GM23338 (cell line): Measurements from ENCODE around the gene IL6ST. TPM values are rescaled to one million over a fixed set of nuclear protein-coding genes. Genes with fewer than 3 reads are reported as not detected.

Source experiments
- ATAC-seq: fragments of 200-7000 bp; cut with Tn5 transposase; 3 replicates; pipeline ENCODE4 v1.9.1; 2020
- DNase-seq: peaks from one replicate; pipeline ENCODE4 v3.0.0-alpha.2; 2015; ENCODE audit warnings: low spot score
- H2AFZ ChIP-seq: fragments of 200-600 bp; sonication (generic); 2 replicates; pipeline ENCODE4 v1.8.0; 2016; ENCODE audit warnings: antibody characterized with exemption, mild to moderate bottlenecking, moderate library complexity
- H3F3A ChIP-seq: fragments of 200-600 bp; sonication (generic); replicated peaks from 2 replicates; pipeline ENCODE4 v1.8.0; 2017; ENCODE audit warnings: antibody characterized with exemption, mixed run types, low read depth
- H3K27ac ChIP-seq: fragments of 200-600 bp; sonication (generic); 2 replicates; pipeline ENCODE4 v1.6.1; 2016; ENCODE audit warnings: low read depth
- H3K27me3 ChIP-seq: fragments of 200-600 bp; sonication (generic); 2 replicates; pipeline ENCODE4 v1.8.0; 2016; ENCODE audit warnings: mild to moderate bottlenecking, mixed run types, moderate library complexity; ENCODE audit not compliant: insufficient read depth
- H3K36me3 ChIP-seq: fragments of 200-600 bp; sonication (generic); 2 replicates; pipeline ENCODE4 v1.8.0; 2016; ENCODE audit warnings: mild to moderate bottlenecking; ENCODE audit not compliant: insufficient read depth
- H3K4me1 ChIP-seq: fragments of 200-600 bp; sonication (generic); 2 replicates; pipeline ENCODE4 v1.8.0; 2016; ENCODE audit warnings: mild to moderate bottlenecking, moderate library complexity; ENCODE audit not compliant: insufficient read depth
- H3K4me2 ChIP-seq: fragments of 200-600 bp; sonication (generic); 2 replicates; pipeline ENCODE4 v1.7.1; 2017; ENCODE audit warnings: mixed run types
- H3K4me3 ChIP-seq: fragments of 200-600 bp; sonication (generic); 2 replicates; pipeline ENCODE4 v1.6.1; 2016; ENCODE audit warnings: mixed run types
- H3K79me2 ChIP-seq: fragments of 200-600 bp; sonication (generic); replicated peaks from 2 replicates; pipeline ENCODE4 v1.8.0; 2017; ENCODE audit warnings: mild to moderate bottlenecking; ENCODE audit not compliant: insufficient read depth
- H3K9me2 ChIP-seq: fragments of 200-600 bp; sonication (generic); 2 replicates; pipeline ENCODE4 v1.8.0; 2017; ENCODE audit not compliant: insufficient read depth
- H4K20me1 ChIP-seq: fragments of 200-600 bp; sonication (generic); replicated peaks from 2 replicates; pipeline ENCODE4 v1.8.0; 2017; ENCODE audit warnings: mild to moderate bottlenecking; ENCODE audit not compliant: insufficient read depth
- H3K27ac Mint-ChIP-seq: 2 replicates; pipeline ENCODE4 v1.8.0; 2020; ENCODE audit warnings: inconsistent platforms, mild to moderate bottlenecking, moderate library complexity, mixed read lengths
- H3K27me3 Mint-ChIP-seq: 3 replicates; pipeline ENCODE4 v1.8.0; 2022; ENCODE audit warnings: low read depth, mild to moderate bottlenecking, moderate library complexity, mixed read lengths, inconsistent platforms; ENCODE audit not compliant: insufficient read depth, poor library complexity
- H3K36me3 Mint-ChIP-seq: 3 replicates; pipeline ENCODE4 v1.8.0; 2021; ENCODE audit warnings: low read depth, mild to moderate bottlenecking, inconsistent platforms, moderate library complexity, mixed read lengths
- H3K4me1 Mint-ChIP-seq: 3 replicates; pipeline ENCODE4 v1.8.0; 2020; ENCODE audit warnings: mild to moderate bottlenecking, inconsistent platforms, mixed read lengths
- H3K4me3 Mint-ChIP-seq: 3 replicates; pipeline ENCODE4 v1.8.0; 2021; ENCODE audit warnings: moderate library complexity, mild to moderate bottlenecking, inconsistent platforms, mixed read lengths
- H3K9me3 Mint-ChIP-seq: 3 replicates; pipeline ENCODE4 v1.8.0; 2020; ENCODE audit warnings: moderate library complexity, mild to moderate bottlenecking, inconsistent platforms, mixed read lengths
- CREB1 ChIP-seq: fragments of 250-450 bp; sonication (Bioruptor Pico); IDR thresholded peaks from 2 replicates; pipeline ENCODE4 v1.5.0; 2020; ENCODE audit warnings: low read depth, mild to moderate bottlenecking, moderate library complexity
- JUNB ChIP-seq: IDR thresholded peaks from one replicate; pipeline ENCODE4 v1.6.1; 2016; ENCODE audit warnings: antibody characterized with exemption; ENCODE audit not compliant: unreplicated experiment
- NANOG ChIP-seq: IDR thresholded peaks from 2 replicates; pipeline ENCODE4 v1.6.1; 2016; ENCODE audit warnings: antibody characterized with exemption, borderline replicate concordance
- POLR2AphosphoS5 ChIP-seq: IDR thresholded peaks from 2 replicates; pipeline ENCODE4 v1.6.1; 2016; ENCODE audit warnings: antibody characterized with exemption, low read depth
- ZNF331 ChIP-seq: fragments of 250-450 bp; sonication (Bioruptor Pico); IDR thresholded peaks from 2 replicates; pipeline ENCODE4 v1.5.0; 2020; ENCODE audit warnings: low read depth, mild to moderate bottlenecking, moderate library complexity
- polyA plus RNA-seq: library from polyadenylated mRNA; unstranded; fragments of >200 nt; fragmentation: Nextera tagmentation; extraction: Ambion mirVana; gene quantifications from 2 replicates; pipeline ENCODE4 v1.2.1, GENCODE V29; 2016
- total RNA-seq: library from RNA; depleted of rRNA; stranded (reverse); fragments of >200 nt; shearing (Covaris generic); gene quantifications from 2 replicates; pipeline ENCODE4 v1.2.3, GENCODE V29; 2014
- TF ChIP-seq, protein P1 (sequence below): fragments of 250-450 bp; sonication (Bioruptor Pico); IDR thresholded peaks from 2 replicates; pipeline ENCODE4 v1.5.0; 2020; ENCODE audit warnings: mild to moderate bottlenecking, moderate library complexity

Gene IL6ST
- total and polyA plus RNA-seq, 2 experiments from 2014 or later: 6.7 to 9.8 TPM

DNA sequence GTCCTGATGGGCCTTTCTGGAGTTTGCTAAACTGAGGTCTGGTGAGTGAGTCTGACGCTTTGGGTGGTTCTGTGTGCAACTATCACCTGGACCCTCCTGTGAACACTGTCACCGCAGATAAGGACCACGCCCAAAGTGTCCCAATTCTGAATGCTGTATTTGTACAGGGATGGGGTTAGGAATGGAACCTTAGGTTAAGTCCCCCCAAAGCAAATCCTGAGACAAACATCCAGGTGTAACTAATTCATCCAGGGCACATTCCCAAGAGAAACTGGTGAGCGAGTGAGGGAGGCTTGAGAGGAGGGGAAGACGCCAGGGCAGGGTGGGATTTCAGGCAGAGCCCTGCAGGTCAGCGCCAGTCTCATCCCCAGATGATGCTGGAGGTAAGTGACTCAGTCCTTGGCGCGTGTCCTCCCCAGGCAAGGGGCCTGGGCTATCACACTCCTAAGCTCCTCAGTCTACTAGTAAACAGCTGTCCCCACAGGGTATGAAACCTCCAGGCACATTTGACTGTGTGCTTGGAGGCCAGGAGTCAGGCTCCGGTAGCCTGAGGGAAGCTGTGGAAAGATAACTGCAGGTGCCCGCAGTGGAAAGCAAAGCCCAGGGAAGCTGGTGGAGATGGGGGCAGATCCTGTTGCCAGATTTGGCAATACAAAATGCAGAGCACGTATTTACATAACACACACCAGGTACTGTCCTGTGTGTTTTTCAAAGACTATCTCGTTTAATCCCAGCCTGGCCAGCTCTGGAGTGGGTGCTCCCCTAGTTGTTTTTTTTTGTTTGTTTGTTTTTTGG lies 66.7 kb downstream of the IL6ST start:
- Histone ChIP-seq H2AFZ (peak overlapping the region; percentile 56; the same call in 1 of the 2 replicates), H4K20me1 (no peaks in the 10 kb centered on the region), H3F3A (no peaks in the 10 kb centered on the region), H3K79me2 (no peaks in the 10 kb centered on the region), H3K27ac (no peak overlapping the region), H3K4me1 (no peaks in the 10 kb centered on the region), H3K27me3 (no peaks in the 10 kb centered on the region), H3K9me2 (no peaks in the 10 kb centered on the region), H3K4me2 (no peak overlapping the region), H3K4me3 (no peak overlapping the region), H3K36me3 (no peaks in the 10 kb centered on the region)
- H3K9me3 Mint-ChIP-seq: no peaks in the 10 kb centered on the region; the same call in 2 of the 3 replicates
- no peak for TF ChIP-seq ZNF331 (CRISPR knock-in tag)
- no peak for TF ChIP-seq CREB1 (CRISPR knock-in tag)
- TF ChIP-seq NANOG: no peak
- TF ChIP-seq POLR2AphosphoS5: no peak
- TF ChIP-seq, protein P1, sequence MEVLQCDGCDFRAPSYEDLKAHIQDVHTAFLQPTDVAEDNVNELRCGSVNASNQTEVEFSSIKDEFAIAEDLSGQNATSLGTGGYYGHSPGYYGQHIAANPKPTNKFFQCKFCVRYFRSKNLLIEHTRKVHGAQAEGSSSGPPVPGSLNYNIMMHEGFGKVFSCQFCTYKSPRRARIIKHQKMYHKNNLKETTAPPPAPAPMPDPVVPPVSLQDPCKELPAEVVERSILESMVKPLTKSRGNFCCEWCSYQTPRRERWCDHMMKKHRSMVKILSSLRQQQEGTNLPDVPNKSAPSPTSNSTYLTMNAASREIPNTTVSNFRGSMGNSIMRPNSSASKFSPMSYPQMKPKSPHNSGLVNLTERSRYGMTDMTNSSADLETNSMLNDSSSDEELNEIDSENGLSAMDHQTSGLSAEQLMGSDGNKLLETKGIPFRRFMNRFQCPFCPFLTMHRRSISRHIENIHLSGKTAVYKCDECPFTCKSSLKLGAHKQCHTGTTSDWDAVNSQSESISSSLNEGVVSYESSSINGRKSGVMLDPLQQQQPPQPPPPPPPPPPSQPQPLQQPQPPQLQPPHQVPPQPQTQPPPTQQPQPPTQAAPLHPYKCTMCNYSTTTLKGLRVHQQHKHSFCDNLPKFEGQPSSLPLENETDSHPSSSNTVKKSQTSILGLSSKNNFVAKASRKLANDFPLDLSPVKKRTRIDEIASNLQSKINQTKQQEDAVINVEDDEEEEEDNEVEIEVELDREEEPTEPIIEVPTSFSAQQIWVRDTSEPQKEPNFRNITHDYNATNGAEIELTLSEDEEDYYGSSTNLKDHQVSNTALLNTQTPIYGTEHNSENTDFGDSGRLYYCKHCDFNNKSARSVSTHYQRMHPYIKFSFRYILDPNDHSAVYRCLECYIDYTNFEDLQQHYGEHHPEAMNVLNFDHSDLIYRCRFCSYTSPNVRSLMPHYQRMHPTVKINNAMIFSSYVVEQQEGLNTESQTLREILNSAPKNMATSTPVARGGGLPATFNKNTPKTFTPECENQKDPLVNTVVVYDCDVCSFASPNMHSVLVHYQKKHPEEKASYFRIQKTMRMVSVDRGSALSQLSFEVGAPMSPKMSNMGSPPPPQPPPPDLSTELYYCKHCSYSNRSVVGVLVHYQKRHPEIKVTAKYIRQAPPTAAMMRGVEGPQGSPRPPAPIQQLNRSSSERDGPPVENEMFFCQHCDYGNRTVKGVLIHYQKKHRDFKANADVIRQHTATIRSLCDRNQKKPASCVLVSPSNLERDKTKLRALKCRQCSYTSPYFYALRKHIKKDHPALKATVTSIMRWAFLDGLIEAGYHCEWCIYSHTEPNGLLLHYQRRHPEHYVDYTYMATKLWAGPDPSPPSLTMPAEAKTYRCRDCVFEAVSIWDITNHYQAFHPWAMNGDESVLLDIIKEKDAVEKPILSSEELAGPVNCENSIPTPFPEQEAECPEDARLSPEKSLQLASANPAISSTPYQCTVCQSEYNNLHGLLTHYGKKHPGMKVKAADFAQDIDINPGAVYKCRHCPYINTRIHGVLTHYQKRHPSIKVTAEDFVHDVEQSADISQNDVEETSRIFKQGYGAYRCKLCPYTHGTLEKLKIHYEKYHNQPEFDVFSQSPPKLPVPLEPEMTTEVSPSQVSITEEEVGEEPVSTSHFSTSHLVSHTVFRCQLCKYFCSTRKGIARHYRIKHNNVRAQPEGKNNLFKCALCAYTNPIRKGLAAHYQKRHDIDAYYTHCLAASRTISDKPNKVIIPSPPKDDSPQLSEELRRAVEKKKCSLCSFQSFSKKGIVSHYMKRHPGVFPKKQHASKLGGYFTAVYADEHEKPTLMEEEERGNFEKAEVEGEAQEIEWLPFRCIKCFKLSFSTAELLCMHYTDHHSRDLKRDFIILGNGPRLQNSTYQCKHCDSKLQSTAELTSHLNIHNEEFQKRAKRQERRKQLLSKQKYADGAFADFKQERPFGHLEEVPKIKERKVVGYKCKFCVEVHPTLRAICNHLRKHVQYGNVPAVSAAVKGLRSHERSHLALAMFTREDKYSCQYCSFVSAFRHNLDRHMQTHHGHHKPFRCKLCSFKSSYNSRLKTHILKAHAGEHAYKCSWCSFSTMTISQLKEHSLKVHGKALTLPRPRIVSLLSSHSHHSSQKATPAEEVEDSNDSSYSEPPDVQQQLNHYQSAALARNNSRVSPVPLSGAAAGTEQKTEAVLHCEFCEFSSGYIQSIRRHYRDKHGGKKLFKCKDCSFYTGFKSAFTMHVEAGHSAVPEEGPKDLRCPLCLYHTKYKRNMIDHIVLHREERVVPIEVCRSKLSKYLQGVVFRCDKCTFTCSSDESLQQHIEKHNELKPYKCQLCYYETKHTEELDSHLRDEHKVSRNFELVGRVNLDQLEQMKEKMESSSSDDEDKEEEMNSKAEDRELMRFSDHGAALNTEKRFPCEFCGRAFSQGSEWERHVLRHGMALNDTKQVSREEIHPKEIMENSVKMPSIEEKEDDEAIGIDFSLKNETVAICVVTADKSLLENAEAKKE (CRISPR knock-in tag): no peak
- DNase-seq: no peak
- H3K27ac Mint-ChIP-seq: no peak overlapping the region
- no peak overlapping the region for H3K4me3 Mint-ChIP-seq
- H3K36me3 Mint-ChIP-seq: no peaks in the 10 kb centered on the region; the same call in 2 of the 3 replicates
- no peak for ATAC-seq
- peaks cover 7% of the 10 kb centered on the region for H3K27me3 Mint-ChIP-seq
- H3K4me1 Mint-ChIP-seq: peaks cover 5% of the 10 kb centered on the region

DNA sequence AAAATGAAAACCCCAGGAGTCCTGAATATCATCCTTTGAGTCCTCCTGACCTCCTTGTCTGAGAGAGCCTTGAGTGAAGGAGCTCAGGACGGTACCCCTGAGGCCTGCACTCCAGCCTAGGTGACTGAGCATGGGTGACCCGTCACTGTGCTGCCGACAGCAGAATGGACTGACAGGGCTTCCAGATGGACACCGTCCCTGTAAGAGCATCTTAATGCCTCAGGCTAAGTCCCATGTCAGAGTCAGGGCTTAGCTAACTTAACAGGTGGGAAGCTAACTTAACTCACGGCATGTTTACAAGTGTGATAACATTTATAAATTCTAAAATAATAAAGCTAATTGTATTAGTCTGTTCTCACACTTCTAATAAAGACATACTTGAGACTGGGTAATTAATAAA lies 68.3 kb downstream of the IL6ST start:
- H3K27me3 ChIP-seq: no peaks in the 10 kb centered on the region
- no peak for ATAC-seq
- TF ChIP-seq JUNB: no peak
- H2AFZ ChIP-seq: no peak overlapping the region
- no peaks in the 10 kb centered on the region for H3K79me2 ChIP-seq
- Mint-ChIP-seq H3K4me3 (no peak overlapping the region), H3K27ac (no peak overlapping the region), H3K4me1 (peaks cover 8% of the 10 kb centered on the region), H3K27me3 (peaks cover 7% of the 10 kb centered on the region), H3K9me3 (no peaks in the 10 kb centered on the region; the same call in 2 of the 3 replicates), H3K36me3 (no peaks in the 10 kb centered on the region; the same call in 2 of the 3 replicates)
- no peaks in the 10 kb centered on the region for H3F3A ChIP-seq
- no peak overlapping the region for H3K4me2 ChIP-seq
- no peaks in the 10 kb centered on the region for H3K9me2 ChIP-seq
- no peaks in the 10 kb centered on the region for H4K20me1 ChIP-seq
- H3K27ac ChIP-seq: no peak overlapping the region
- H3K4me1 ChIP-seq: no peaks in the 10 kb centered on the region
- DNase-seq: no peak
- H3K36me3 ChIP-seq: no peaks in the 10 kb centered on the region
- H3K4me3 ChIP-seq: no peak overlapping the region
